HUES6 (cell line): ENCODE results near the gene DUS1L.
A peak's percentile ranks its signal among the peaks of the same experiment; 100 is the strongest.

Experiments
- H3K27ac ChIP-seq: 2 replicates; pipeline ENCODE4 v1.7.0; 2013; ENCODE audit warnings: low read depth, mild to moderate bottlenecking, low read length, inconsistent platforms
- H3K27me3 ChIP-seq: 2 replicates; pipeline ENCODE4 v1.6.1; 2013; ENCODE audit warnings: low read length; ENCODE audit not compliant: control insufficient read depth, insufficient read depth
- H3K36me3 ChIP-seq: 2 replicates; pipeline ENCODE4 v1.6.1; 2013; ENCODE audit warnings: low read length; ENCODE audit not compliant: control insufficient read depth, insufficient read depth
- H3K4me1 ChIP-seq: 2 replicates; pipeline ENCODE4 v1.6.1; 2013; ENCODE audit warnings: low read length; ENCODE audit not compliant: control insufficient read depth, insufficient read depth
- H3K4me3 ChIP-seq: 2 replicates; pipeline ENCODE4 v1.5.1; 2013; ENCODE audit warnings: low read depth, low read length
- H3K9ac ChIP-seq: one replicate; pipeline ENCODE4 v1.6.1; 2013; ENCODE audit warnings: mild to moderate bottlenecking, low read length
- H3K9me3 ChIP-seq: 2 replicates; pipeline ENCODE4 v1.6.1; 2013; ENCODE audit warnings: low read depth, low read length; ENCODE audit not compliant: control insufficient read depth, insufficient read depth

DUS1L gene

DNA sequence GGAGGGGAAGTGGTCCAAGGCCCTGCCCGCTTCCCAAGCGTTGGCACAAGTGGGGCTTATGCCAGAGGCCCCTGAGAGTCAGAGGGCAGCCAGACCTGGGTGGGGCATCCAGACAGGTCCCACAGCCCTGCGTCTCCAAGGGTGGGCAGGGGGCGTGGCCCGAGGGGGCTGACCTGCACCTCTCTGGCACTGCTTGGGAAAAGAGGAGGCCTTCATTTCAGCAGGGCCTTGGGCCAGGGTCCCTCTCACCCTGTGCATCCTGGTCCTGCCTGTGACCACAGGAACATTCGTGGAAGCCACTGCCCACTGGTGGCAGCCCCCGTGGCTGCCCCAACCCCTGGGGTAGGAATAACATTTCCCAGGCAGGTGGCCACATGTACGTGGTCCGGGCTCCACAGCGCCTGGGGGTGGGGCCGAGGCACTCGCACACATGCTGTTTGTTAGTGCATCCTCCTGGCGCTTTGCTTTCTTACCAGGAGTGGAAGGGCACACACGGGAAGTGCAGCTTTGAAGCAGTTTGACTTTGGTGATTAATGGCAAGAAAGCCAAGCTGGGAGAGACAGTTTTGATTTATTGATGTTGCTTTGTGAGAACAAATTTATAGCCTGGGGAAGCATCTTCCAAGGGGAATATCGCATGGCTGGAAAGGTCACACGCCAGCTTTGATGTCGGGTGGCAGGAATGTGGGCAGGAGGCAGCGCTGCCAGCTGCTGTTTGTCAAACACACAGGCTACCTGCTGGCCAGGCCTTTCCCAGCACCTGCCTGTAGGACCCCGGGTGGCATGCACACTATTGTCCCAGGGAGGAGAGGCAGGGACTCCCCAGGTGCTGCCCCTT is 47.2 kb downstream of the DUS1L start:
- Histone ChIP-seq H3K9ac (no peak overlapping the region), H3K9me3 (no peaks in the 10 kb centered on the region), H3K27me3 (no peaks in the 10 kb centered on the region), H3K4me1 (peaks cover 13% of the 10 kb centered on the region), H3K36me3 (peaks cover 18% of the 10 kb centered on the region), H3K4me3 (no peak overlapping the region), H3K27ac (no peak overlapping the region)

DNA sequence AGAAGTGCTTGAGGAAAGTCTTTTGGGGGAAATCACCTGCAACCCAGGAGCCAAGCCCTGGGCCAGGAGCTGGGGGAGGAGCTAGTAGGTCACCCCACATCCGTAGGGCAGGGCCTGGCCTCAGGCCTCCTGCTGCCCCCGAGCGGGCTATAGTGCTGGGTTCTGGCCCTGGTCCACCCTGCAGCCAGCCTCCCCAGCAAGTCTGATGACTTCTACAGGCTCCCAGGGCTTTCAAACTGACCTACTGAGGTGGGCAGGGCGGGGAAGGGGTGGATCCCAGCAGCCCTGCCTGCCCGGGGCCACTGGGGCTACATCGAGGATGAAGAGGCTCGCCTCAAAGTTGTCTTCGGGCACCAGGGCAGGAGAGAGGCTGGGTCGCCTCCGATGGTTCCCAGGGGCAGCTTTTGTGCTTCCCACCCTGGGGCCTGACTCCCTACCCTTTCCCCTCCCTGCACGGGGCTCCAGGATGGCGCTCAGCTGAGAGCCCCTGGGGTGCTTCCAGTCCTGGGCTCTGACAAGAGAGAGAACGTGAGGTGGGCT is 47.9 kb downstream of the DUS1L start:
- peaks cover 20% of the 10 kb centered on the region for H3K4me1 ChIP-seq
- H3K9me3 ChIP-seq: no peaks in the 10 kb centered on the region
- H3K27me3 ChIP-seq: no peaks in the 10 kb centered on the region
- H3K4me3 ChIP-seq: no peak overlapping the region
- no peak overlapping the region for H3K9ac ChIP-seq
- H3K36me3 ChIP-seq: peaks cover 18% of the 10 kb centered on the region
- H3K27ac ChIP-seq: no peak overlapping the region

DNA sequence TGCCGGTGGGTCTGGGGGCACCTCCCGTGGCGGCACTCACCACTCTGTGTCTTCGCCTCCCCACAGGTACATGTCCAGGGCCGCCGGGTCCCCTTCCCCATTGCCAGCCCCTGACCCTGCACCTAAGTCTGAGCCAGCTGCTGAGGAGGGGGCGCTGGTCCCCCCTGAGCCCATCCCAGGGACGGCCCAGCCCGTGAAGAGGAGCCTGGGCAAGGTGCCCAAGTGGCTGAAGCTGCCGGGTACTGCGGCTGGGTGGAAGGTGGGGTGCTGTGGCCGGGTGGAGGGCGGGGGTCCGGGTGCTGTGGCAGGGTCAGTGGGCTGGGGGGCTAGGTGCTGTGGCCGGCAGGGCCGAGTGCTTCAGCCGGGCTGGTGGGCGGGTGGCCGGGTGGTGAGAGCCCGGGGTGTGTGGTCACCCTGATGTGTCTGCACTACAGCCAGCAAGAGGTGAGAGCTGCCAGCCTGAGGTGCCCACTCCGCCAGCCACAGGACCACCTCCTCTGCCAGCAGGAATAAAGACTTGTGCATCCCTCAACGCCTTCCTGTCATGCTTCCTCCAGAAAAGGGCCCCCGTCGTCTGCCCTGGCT is 48.6 kb downstream of the DUS1L start:
- Histone ChIP-seq H3K9me3 (no peaks in the 10 kb centered on the region), H3K9ac (no peak overlapping the region), H3K4me1 (peaks cover 25% of the 10 kb centered on the region), H3K4me3 (no peak overlapping the region), H3K27ac (no peak overlapping the region), H3K36me3 (peaks cover 18% of the 10 kb centered on the region), H3K27me3 (no peaks in the 10 kb centered on the region)

DNA sequence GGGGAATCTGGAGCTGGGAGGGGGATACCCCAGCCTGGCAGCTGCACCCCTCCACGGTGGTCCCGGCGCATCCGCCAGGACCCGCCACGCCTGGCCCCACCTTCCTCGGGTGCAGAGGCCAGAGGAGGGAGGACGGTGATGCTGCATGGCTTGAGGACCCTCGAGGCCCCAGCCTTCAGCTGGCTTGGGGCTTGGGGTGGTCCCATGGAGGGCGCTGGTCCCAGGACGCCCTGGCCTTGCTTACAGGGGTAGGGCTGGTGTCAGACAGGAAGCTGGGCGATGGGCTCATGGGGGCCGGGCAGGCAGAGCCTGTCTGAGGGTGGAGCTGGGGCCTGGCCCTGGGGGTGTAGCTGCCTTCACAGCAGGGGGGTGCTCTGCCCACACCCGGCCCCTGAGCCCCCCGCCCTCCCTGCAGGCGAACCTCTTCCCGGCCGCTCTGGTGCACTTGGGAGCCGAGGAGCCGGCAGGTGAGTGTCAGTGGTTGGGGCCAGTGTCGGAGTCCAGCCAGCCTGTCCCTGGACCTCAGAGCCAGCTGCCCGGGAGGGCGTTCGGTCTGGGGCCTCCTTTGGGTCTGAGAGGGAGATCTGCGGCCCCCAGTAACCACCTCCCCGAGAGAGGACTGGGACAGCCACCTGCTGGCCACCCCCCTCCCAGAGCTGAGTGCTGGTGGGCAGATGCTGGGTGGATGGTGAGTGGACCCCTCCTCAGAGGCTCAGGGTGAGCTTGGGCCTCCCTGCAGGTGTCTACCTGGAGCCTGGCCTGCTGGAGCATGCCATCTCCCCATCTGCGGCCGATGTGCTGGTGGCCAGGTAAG is 49.3 kb downstream of the DUS1L start:
- Histone ChIP-seq H3K27me3 (no peaks in the 10 kb centered on the region), H3K9me3 (no peaks in the 10 kb centered on the region), H3K4me3 (no peak overlapping the region), H3K9ac (no peak overlapping the region), H3K27ac (no peak overlapping the region), H3K4me1 (peaks cover 20% of the 10 kb centered on the region), H3K36me3 (peaks cover 18% of the 10 kb centered on the region)

DNA sequence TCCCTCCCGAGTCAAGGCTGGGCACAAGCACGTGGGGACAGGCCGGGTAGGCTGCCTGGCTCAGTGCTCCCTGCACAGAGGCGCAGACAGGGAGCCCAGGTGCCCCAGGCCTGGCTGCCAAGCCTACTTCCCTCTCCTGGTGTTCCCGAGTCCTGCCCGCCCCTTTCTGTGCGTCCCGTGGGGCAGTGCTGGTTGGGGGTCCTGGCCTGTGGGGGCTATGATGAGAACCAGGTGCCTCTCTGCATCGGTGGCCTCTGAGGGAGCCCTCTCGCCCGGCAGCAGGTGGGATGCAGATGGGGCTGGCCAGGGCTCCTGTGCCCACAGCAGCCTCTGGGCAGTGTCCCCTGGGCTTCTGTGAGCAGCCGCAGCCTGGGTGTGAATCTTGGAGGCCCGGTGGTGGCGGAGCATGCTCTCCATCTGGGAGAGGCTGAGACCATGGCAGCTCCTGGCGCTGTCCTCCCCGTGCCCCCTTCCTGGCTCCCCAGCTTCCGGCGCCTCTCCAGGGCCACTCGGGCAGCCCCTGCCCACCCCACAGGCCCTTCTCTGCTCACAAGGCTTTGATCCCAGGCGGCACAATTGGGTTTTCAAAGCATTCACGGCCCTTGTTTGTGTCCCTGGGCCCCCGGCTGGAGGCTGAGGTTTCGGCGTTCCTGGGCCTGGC is 50.2 kb downstream of the DUS1L start:
- no peak overlapping the region for H3K27ac ChIP-seq

DNA sequence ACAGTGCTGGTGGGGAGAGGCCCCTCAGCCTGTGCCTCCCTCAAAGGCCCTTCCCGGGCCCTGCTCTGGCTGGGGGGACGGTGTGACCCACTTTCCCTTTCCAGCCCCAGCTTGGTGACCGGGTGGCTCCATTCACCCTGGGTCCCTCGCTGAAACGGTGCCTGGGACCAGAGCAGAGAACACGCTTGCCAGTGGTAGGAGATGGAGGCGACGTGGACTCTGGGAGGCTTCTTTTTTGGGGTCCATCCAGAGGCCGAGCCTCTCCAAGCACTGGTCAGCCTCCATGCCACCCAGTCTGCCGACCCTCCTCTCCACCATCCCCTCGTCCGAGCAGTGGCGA is 50.7 kb downstream of the DUS1L start:
- Histone ChIP-seq H3K9me3 (no peaks in the 10 kb centered on the region), H3K27me3 (no peaks in the 10 kb centered on the region), H3K4me3 (no peak overlapping the region), H3K36me3 (peaks cover 18% of the 10 kb centered on the region), H3K4me1 (peaks cover 16% of the 10 kb centered on the region; the same call in 1 of the 2 replicates), H3K27ac (no peak overlapping the region), H3K9ac (no peak overlapping the region)

More for the DNA sequence above, 50.2 kb downstream of the DUS1L start:
- Histone ChIP-seq H3K9ac (no peak overlapping the region), H3K4me1 (peaks cover 19% of the 10 kb centered on the region; the same call in 1 of the 2 replicates), H3K27me3 (no peaks in the 10 kb centered on the region), H3K4me3 (no peak overlapping the region), H3K9me3 (no peaks in the 10 kb centered on the region), H3K36me3 (peaks cover 18% of the 10 kb centered on the region)

DNA sequence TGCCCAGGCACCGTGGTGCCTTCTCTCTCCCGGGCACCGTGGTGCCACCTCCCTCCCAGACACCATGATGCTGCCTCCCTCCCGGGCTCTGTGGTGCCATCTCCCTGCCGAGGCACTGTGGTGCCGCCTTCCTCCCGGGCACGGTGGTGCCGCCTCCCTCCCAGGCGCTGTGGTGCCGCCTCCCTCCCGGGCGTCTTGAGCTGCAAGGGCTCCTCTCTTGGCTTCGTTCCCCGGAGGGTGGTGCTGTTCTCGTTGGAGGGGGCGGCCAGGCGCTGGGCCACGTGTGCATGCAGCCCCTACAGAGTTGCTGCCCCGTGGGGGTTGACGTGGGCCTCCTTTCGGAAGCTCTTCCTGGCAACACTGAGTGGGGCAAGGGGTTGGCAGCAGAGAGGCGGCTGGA is 51.2 kb downstream of the DUS1L start:
- H3K9me3 ChIP-seq: no peaks in the 10 kb centered on the region
- H3K27me3 ChIP-seq: no peaks in the 10 kb centered on the region
- H3K36me3 ChIP-seq: peaks cover 18% of the 10 kb centered on the region
- H3K4me3 ChIP-seq: no peak overlapping the region
- peaks cover 16% of the 10 kb centered on the region; the same call in 1 of the 2 replicates for H3K4me1 ChIP-seq
- no peak overlapping the region for H3K9ac ChIP-seq
- no peak overlapping the region for H3K27ac ChIP-seq

DNA sequence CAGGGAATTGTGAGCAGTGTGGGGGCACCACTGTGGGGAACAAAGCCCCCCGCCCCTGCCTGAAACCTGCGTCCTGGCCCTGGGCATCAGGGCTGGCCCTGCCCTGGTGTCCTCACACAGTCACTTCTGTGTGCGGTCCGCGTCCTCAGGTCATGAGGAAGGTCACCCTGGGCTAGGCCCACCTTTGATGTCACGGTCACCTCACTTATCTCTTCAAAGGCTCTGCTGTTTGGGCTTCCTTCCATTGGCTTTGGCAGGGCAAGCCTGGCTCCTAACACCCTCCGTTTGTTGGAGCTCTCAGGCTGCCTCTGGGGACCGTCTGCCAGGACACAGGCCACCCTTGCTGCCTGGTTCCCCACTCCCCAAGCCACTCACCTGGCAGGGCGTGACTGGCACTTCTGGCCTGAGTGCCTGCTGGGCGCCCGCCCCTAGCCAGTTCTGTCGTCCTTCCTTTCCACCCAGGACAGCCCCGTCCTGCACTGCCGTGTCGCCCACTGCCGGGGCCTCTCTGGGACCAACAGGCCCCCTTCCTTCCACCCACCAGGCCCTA is 51.8 kb downstream of the DUS1L start:
- Histone ChIP-seq H3K9me3 (no peaks in the 10 kb centered on the region), H3K4me3 (no peak overlapping the region), H3K9ac (no peak overlapping the region), H3K27me3 (no peaks in the 10 kb centered on the region), H3K36me3 (peaks cover 14% of the 10 kb centered on the region), H3K27ac (no peak overlapping the region; the same call in 1 of the 2 replicates), H3K4me1 (peaks cover 16% of the 10 kb centered on the region; the same call in 1 of the 2 replicates)

DNA sequence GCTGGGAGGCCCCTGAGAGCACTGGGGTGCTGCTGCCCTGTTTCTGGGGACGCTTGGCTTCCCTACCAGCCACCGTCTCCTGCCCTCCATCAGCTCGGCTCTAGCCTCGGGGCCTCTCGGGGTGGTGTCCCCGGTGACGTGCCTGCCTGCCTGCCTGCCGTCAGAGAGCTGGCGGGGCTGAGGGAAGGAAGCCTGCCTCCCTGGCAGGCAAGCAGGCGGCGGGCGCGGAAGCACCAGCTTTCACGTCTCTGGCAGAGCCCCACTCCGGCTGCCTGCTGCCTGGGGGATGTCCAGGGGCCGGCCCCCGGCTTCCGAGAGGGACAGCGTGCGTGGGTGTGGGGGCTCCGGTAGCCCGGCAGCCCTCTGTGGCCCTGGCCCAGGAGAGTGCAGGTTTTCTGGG is 52.3 kb downstream of the DUS1L start:
- no peak overlapping the region for H3K4me3 ChIP-seq
- peaks cover 8% of the 10 kb centered on the region for H3K36me3 ChIP-seq
- H3K4me1 ChIP-seq: peaks cover 16% of the 10 kb centered on the region; the same call in 1 of the 2 replicates

DNA sequence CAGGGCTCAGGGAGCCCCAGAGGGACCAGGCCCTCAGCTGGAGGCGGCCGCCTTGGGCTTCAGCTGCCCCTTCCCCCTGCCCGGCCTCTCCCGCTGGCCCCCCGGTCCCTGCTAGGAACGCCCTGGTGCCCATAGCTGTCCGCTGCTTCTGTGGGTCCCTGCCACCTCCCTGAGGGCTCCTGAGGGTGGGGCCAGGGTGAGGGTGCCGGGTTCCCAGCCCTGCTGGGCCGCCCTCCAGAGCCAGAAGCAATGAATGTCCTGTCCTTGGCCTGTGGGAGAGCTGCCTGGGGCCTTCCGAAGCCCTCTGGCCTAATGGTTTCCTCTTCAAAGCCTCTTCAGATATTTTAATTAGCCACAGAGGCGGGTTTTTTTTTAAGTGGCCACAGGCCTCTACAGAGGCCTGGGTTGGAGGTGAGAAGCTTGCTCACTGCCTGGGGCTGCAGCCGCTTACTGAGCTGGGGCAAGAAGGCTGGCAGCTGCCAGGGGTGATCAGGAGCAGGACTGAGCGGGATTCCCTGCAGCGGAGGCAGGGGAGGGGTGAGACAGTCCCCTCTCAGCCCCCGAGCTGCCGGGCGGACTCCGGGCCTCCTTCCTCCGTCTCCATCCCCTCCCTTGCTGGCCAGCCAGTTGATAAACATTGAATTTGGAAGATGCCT is 52.8 kb downstream of the DUS1L start:
- Histone ChIP-seq H3K4me1 (peaks cover 16% of the 10 kb centered on the region; the same call in 1 of the 2 replicates), H3K9ac (peak overlapping the region; percentile 50), H3K36me3 (peaks cover 5% of the 10 kb centered on the region), H3K27me3 (no peaks in the 10 kb centered on the region), H3K4me3 (no peak overlapping the region), H3K9me3 (no peaks in the 10 kb centered on the region), H3K27ac (peak overlapping the region; percentile 61; the same call in 1 of the 2 replicates)

More for the DNA sequence above, 52.3 kb downstream of the DUS1L start:
- H3K27me3 ChIP-seq: no peaks in the 10 kb centered on the region
- H3K9ac ChIP-seq: peak overlapping the region; percentile 50
- H3K9me3 ChIP-seq: no peaks in the 10 kb centered on the region
- H3K27ac ChIP-seq: peak overlapping the region; percentile 61; the same call in 1 of the 2 replicates
